ENCODE measurements around the gene GUCY1B1. TPM values are rescaled to one million over a fixed set of nuclear protein-coding genes. Genes with fewer than 3 reads are reported as not detected.

GUCY1B1 gene
- total RNA-seq, 1 experiment from 2014 or later, result not detected

- Histone ChIP-seq H3K4me3 (ENCODE audit: low read depth, low read length) (no peak overlapping the region), H3K36me3 (ENCODE audit: control insufficient read depth, insufficient read depth, low read length) (no peaks in the 10 kb centered on the region), H3K9me3 (no peaks in the 10 kb centered on the region), H3K27me3 (replicated peaks; ENCODE audit: control insufficient read depth, insufficient read depth, low read length) (no peaks in the 10 kb centered on the region), H3K4me1 (no peaks in the 10 kb centered on the region)
- peaks cover 8% of the 10 kb centered on the region for H3K9me3 Mint-ChIP-seq (ENCODE audit: unreplicated experiment)
- no peak overlapping the region for H3K27ac Mint-ChIP-seq (ENCODE audit: unreplicated experiment)
- BruUV-seq (replicated peaks), result no TSS peak
- no peak overlapping the region for H3K4me3 Mint-ChIP-seq (ENCODE audit: unreplicated experiment)
- intact Hi-C loops (cut with micrococcal nuclease; ENCODE audit: unreplicated experiment), result no loop called here
- no peak for TF ChIP-seq CTCF (IDR thresholded peaks at IDR 0.05; ENCODE audit: insufficient read depth in 1 of 2, low read depth in 1 of 2, low read length in 1 of 2, severe bottlenecking in 1 of 2, unreplicated experiment in 1 of 2)
- POLR2A ChIA-PET, result no interaction called here
- no peaks in the 10 kb centered on the region for H3K4me1 Mint-ChIP-seq (ENCODE audit: low read depth, unreplicated experiment)
- no peaks in the 10 kb centered on the region for H3K27me3 Mint-ChIP-seq (ENCODE audit: insufficient read depth, unreplicated experiment)
- H3K36me3 Mint-ChIP-seq (ENCODE audit: insufficient read depth, unreplicated experiment), result no peaks in the 10 kb centered on the region
- DNase-seq, result no peak
- CTCF ChIA-PET, result no interaction called here
Measured at GRCh38 chr4:155757745-155758265, 1.0 kb upstream of the GUCY1B1 start.

- Histone ChIP-seq H3K36me3 (ENCODE audit: control insufficient read depth, insufficient read depth, low read length) (no peaks in the 10 kb centered on the region), H3K27me3 (replicated peaks; ENCODE audit: control insufficient read depth, insufficient read depth, low read length) (no peaks in the 10 kb centered on the region), H3K4me3 (ENCODE audit: low read depth, low read length) (no peak overlapping the region), H3K4me1 (no peaks in the 10 kb centered on the region), H3K9me3 (no peaks in the 10 kb centered on the region)
- H3K4me3 Mint-ChIP-seq (ENCODE audit: unreplicated experiment), result no peak overlapping the region
- H3K27me3 Mint-ChIP-seq (ENCODE audit: insufficient read depth, unreplicated experiment), result no peaks in the 10 kb centered on the region
- H3K27ac Mint-ChIP-seq (ENCODE audit: unreplicated experiment), result no peak overlapping the region
- CTCF ChIA-PET, result no interaction called here
- no peak for DNase-seq
- no TSS peak for BruUV-seq (replicated peaks)
- H3K4me1 Mint-ChIP-seq (ENCODE audit: low read depth, unreplicated experiment), result no peaks in the 10 kb centered on the region
- POLR2A ChIA-PET, result no interaction called here
- H3K36me3 Mint-ChIP-seq (ENCODE audit: insufficient read depth, unreplicated experiment), result no peaks in the 10 kb centered on the region
- no peak for TF ChIP-seq CTCF (IDR thresholded peaks at IDR 0.05; ENCODE audit: insufficient read depth in 1 of 2, low read depth in 1 of 2, low read length in 1 of 2, severe bottlenecking in 1 of 2, unreplicated experiment in 1 of 2)
- peaks cover 8% of the 10 kb centered on the region for H3K9me3 Mint-ChIP-seq (ENCODE audit: unreplicated experiment)
- intact Hi-C loops (cut with micrococcal nuclease; ENCODE audit: unreplicated experiment), result no loop called here
Measured at GRCh38 chr4:155759372-155760252, 791 bp downstream of the GUCY1B1 start.

GRCh38 chr4:155761047-155761446 is 2.2 kb downstream of the GUCY1B1 start:
- peaks cover 8% of the 10 kb centered on the region for H3K9me3 Mint-ChIP-seq (ENCODE audit: unreplicated experiment)
- H3K4me1 Mint-ChIP-seq (ENCODE audit: low read depth, unreplicated experiment), result no peaks in the 10 kb centered on the region
- TF ChIP-seq CTCF (IDR thresholded peaks at IDR 0.05; ENCODE audit: insufficient read depth in 1 of 2, low read depth in 1 of 2, low read length in 1 of 2, severe bottlenecking in 1 of 2, unreplicated experiment in 1 of 2), result no peak
- no peak for DNase-seq
- intact Hi-C loops (cut with micrococcal nuclease; ENCODE audit: unreplicated experiment), result no loop called here
- Histone ChIP-seq H3K36me3 (ENCODE audit: control insufficient read depth, insufficient read depth, low read length) (no peaks in the 10 kb centered on the region), H3K9me3 (no peaks in the 10 kb centered on the region), H3K27me3 (replicated peaks; ENCODE audit: control insufficient read depth, insufficient read depth, low read length) (no peaks in the 10 kb centered on the region), H3K4me3 (ENCODE audit: low read depth, low read length) (no peak overlapping the region), H3K4me1 (no peaks in the 10 kb centered on the region)
- no peaks in the 10 kb centered on the region for H3K27me3 Mint-ChIP-seq (ENCODE audit: insufficient read depth, unreplicated experiment)
- ChIA-PET POLR2A (no interaction called here), CTCF (no interaction called here)
- no peak overlapping the region for H3K27ac Mint-ChIP-seq (ENCODE audit: unreplicated experiment)
- no peaks in the 10 kb centered on the region for H3K36me3 Mint-ChIP-seq (ENCODE audit: insufficient read depth, unreplicated experiment)
- H3K4me3 Mint-ChIP-seq (ENCODE audit: unreplicated experiment), result no peak overlapping the region
- no TSS peak for BruUV-seq (replicated peaks)
